HG03575 (cell line): ENCODE data around the gene PTGIS.

Experiments
- ATAC-seq: cut with Tn5 transposase; IDR thresholded peaks from one replicate; pipeline ENCODE4 v1.9.1; 2021; ENCODE audit not compliant: unreplicated experiment, insufficient number of reproducible peaks, low FRiP score; ENCODE audit errors: extremely low read depth

The PTGIS gene

DNA sequence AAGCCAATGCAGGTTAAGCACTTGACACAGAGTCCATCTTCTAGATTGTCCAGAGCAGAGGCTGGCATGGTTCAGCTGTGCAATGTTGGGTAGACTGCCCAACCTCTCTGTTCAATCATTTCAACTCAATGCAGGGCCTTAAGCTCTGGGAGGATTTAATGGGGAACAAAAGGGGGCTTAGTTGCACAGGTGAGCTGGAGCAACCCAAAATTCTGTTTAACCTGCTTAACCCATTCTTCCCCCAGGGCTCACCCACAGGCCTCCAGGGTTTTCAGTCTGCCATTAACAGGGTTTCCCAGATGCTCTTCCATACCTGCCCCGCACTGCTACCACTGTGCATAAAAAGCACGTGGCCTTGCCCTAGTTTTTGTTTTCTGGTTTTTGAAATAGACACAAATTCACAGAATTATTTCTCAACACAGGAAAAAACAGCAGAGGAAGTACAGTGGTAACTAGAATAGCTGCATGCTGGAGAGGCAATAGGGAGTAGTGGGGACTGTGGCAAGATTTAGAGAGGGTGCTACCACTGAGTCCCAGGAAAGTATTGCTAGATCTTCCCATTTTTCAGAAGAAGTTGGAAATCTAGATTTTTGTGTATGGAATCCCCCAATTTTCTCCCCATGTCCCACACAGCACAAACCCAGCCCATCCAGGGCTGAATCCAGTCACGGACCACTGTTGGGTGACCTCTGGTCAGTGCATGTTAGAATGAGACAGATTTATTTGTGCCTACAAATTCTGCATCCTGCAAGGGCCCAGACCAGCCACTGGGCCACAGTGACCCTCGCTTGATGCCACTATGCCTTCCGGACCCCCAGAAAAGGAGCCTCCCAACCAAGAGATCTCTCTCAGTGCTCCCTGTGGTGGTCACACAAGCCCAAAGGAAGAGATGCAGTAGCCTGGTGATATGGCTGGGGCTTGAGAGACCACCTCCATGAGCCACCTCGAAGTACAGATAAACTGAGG is 4.6 kb downstream of the PTGIS start:
- ATAC-seq: no peak

DNA sequence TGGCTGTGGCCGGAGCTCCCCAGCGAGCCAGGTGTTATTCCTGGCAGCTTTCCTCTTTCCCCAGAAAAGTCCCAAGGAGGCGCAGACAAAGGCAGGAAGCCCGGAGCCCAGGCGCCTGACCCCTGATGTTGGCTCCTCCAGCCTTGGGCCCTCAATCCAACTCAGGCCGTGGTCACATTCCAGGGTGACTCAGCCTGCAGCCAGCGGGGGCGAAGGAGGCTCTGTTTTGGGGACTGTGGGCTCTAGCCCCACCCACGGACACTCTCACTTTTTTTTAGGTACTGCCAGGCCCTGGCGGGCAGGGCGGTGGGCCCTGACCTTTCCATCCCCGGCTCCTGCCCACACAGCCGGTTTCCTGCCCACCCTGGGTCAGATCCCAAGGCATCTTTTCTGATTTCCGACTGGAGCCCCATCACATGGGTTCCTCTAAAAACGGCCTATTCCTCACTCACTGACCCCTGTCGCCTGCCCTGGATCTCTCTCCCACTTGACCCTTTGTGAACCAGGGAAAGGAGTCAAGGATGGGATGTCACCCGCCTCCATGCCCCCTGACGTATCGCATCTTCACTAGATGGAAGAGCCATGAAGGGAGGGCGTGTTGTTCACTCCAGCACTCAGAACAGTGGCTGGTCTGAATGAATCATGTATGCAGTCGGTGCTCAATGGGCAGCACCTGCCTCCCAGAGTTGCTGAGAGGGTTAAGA is 5.5 kb downstream of the PTGIS start:
- ATAC-seq: no peak

GRCh38 chr20:49561806-49562205 is 6.1 kb downstream of the PTGIS start:
- no peak for ATAC-seq

DNA sequence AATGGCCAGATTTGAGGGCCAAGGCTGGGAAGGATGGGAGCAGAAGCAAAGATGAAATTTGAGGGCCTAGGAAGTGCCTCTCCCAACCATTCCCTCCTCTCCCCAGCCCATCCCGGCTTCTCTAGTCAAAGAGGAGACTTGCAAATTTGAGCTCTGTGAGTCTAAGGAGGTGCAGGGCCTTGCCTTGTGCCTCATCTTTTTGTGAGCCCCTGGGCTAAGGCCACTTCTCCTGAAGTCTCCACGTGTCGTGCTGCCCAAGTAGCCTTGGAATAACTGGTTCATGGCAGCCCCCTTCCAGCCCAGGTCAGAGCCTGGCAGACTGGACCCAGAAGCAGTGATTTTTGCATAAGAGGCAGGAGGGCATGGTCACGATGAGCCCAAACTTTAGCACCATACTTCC is 6.7 kb downstream of the PTGIS start:
- no peak for ATAC-seq

- no peak for ATAC-seq
Measured at GRCh38 chr20:49560646-49561045, 7.3 kb downstream of the PTGIS start.

DNA sequence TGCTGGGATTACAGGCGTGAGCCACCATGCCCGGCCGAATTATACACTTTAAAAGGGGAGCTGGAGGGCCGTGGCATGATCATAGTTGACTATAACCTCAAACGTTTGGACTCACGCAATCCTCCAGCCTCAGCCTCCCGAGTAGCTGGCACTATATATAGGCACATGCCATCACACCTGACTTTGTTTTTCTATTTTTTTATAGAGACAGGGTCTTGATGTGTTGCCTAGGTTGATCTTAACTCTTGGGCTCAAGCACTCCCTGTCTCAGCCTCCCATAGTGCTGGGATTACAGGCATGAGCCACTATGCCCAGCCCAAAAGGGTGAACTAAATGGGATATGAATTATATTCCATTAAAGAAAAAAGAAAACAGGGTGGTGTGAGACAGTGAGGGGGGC is 7.8 kb downstream of the PTGIS start:
- ATAC-seq: no peak

DNA sequence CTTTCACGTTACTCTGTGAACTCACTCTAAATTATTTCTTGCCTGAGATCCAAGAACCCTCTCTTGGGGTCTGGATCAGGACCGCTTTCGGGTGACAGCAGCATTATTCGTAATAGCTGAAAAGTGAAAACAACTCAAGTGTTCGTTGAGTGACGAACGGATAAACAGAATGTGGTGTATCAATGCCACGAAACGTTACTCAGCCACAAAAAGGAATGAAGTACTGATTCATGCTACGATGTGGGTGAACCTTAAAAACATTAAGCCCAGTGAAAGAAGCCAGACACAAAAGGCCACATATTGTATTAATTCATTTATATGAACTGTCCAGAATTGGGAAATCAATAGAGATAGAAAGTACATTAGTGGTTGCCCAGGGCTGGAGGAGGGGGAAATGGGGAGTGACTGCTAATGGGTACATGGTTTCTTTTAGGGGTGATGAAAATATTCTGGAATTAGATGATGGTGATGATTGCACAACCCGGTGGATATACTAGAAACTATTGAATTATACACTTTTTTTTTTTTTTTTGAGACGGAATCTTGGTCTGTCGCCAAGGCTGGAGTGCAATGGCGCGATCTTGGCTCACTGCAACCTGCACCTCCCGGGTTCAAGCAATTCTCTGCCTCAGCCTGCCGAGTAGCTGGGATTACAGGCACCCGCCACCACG is 8.4 kb downstream of the PTGIS start:
- ATAC-seq: no peak

- ATAC-seq: no peak
Measured at GRCh38 chr20:49558826-49559225, 9.1 kb downstream of the PTGIS start.

DNA sequence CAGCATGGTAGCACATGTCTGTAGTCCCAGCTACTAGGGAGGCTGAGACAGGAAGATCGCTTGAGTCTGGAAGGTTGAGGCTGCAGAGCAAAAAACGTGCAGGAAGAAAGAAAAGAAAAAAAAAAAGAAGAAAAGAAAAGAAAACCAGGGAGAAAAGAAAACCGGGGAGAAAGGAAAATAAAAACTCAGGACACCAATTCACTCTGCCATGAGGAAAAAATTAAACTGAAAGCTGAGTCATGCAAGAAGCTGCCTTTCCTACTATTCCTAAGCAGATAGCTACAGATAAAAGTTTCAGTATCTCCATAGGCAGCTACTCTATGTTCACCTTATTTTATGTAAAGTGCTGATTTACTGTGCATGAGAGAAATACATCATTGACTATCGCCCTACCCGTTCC is 10.5 kb downstream of the PTGIS start:
- no peak for ATAC-seq

- ATAC-seq: no peak
Measured at GRCh38 chr20:49556621-49557020, 11.3 kb downstream of the PTGIS start.

- no peak for ATAC-seq
Measured at GRCh38 chr20:49549801-49550551, 18.0 kb downstream of the PTGIS start.

DNA sequence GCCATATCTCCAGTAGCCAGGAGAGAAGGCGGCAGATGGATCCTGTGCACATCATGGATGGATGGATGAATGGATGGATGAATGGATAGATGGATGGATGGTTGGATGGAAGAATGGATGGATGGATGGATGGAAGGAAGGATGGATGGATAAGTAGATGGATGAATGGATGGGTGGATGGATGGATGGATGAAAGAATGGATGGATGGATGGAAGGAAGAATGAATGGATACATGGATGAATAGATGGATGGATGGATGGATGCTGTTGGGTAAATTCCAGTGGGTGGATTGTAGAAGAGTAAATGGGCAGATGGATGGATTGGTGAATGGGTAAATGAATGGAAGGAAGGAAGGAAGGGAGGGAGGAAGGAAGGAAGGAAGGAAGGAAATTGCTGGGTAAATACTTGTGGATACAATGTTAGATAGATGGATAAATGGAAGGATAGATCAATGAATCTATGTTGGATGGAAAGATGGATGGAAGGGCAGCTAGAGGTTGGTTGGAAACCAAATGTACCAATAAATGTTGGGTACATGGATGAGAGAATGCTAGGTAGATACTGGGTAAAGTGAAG is 19.5 kb downstream of the PTGIS start:
- ATAC-seq: no peak

GRCh38 chr20:49545572-49545971 is 22.4 kb downstream of the PTGIS start:
- ATAC-seq: no peak

DNA sequence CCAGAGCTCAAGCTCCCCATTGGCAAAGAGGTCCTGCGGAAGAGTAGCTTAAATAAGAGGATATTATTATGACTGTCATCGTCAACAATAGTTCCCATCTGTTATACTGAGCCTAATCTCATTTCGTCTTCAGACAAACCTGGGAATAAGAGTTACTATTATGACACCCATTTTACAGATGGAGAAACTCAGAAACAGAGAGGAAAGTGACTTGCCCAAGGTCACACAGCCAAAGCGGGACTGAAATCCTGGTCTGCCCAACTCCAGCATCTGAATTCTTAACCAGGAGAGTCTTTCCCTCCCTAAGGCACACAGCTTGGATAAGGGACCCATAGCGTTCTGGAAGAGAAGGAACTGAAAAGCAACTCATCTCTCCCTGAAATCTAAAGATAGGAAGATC is 23.4 kb downstream of the PTGIS start:
- ATAC-seq: no peak

DNA sequence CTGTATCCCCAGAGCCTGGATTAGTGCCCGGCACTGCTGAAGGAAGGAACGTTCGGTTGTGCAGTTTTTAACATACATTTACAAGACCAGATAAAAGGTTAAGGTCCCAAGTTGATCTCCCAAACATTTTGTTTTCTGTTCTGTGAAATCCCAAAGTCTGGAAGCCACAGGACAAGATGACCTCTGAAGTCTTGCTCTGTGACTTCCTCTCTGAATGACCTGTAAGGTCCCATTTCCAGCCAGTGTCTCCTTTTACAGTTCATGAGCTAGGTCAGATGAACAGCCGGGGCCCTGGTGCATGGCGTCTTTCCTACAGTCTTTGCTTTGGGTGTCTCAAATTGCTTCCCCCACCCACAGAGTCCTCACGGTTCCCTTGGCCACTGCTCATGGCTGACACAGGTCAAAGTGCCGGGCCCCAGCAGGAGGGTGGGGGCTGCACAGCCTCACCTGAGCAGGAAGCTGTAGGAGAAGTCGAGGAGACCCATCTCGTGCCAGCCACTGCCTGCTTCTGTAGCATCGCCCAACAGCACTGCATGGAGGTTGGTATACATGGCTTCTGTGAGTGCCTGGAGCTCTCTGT is 24.0 kb downstream of the PTGIS start:
- ATAC-seq: no peak

DNA sequence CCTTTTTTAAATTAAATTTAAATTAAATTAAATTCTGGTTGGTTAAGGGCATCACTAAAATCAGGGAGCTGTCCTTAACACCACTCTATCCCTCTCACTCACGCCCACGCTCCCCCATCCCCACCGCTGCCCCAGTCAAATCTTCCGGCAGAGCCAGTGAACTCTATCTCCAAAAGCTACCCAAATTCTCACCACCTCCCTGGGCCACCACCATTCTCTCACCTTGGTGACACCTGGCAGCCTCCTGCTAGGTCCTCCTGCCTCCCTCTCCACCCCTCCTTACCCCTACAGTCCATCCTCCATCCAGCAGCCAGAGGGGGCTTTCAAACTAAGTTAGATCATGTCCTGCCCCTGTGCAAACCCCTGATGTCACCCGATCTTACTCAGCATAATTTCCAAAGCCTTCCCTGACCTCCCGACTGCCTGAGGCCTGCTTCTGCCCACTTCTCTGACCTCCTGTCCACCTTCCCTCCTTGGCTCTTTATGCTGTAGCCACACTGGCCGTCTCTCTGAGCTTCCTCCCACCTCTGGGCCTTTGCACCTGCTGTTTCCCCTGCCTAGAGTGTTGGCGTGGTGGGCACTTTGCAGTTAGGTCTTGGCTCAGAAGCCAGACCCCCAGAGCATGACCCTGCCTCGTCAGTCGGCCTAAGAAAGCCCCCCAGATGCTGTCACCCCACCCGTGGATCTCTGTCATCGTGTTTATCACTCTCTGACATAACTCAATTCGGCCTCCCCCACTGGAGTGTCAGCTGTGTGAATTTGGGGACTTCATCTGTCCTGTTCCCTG is 24.7 kb downstream of the PTGIS start:
- ATAC-seq: no peak

DNA sequence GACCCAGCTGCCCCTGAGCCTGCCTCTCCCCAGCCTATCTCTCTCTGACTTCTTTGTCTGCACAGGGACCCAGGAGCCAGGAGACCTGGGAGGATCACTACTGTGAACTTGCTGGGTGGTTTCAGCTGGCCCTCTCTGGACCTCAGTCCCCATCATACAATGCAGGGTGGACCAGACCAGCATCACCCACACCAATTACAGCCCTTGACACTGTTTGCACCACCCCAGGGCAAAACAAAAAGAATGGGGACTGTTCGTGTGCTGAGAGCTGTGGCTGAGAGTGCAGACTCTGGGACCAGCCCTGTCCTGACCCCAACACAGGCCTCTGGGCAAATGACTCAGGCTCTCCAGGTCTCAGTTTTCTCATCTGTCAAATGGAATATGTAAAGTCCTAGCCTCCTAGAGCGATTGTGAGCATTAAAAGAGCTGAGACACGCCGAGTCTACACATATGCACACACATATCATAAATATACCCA is 25.4 kb downstream of the PTGIS start:
- ATAC-seq: no peak
